ENCODE data around the gene CENPO.
"Not testable (repeated sequence)": the region's sequence is repeated elsewhere in the genome, so short reads cannot be mapped to it uniquely, and the experiment has no call there.

The CENPO gene

GRCh38 chr2:24791452-24791851 is 1.8 kb upstream of the CENPO start:
- CTCF ChIA-PET, result interaction anchor here (1.2 kb wide), 2 partner anchors 12 to 25 kb away, joined by 3 to 4 read pairs; no protein-coding TSS in a partner anchor
- POLR2A ChIA-PET, result interaction anchor here (0.7 to 1.8 kb wide), 2 partner anchors 14 to 372 kb away, joined by 4 to 7 read pairs; no protein-coding TSS in a partner anchor

GRCh38 chr2:24792542-24792873 is 717 bp upstream of the CENPO start:
- POLR2A ChIA-PET, result interaction anchor here (0.8 to 1.8 kb wide), 7 partner anchors 15 to 357 kb away, joined by 3 to 7 read pairs (median 3); no protein-coding TSS in a partner anchor
- TF ChIP-seq NFRKB (IDR thresholded peaks at IDR 0.05), result no peak
- no peak for TF ChIP-seq SP1 (IDR thresholded peaks at IDR 0.05)
- no peak for TF ChIP-seq ARNT (IDR thresholded peaks at IDR 0.05)
- TF ChIP-seq LEF1 (IDR thresholded peaks at IDR 0.05; ENCODE audit: borderline replicate concordance), result no peak
- TF ChIP-seq SUZ12 (IDR thresholded peaks at IDR 0.05), result no peak
- TF ChIP-seq L3MBTL2 (conservative IDR thresholded peaks at IDR 0.05), result no peak
- TF ChIP-seq FOXM1 (IDR thresholded peaks at IDR 0.05; ENCODE audit: borderline replicate concordance), result no peak
- TF ChIP-seq BHLHE40 (IDR thresholded peaks at IDR 0.05; ENCODE audit: borderline replicate concordance), result no peak
- no peak for TF ChIP-seq FOXK2 (IDR thresholded peaks at IDR 0.05)
- TF ChIP-seq CTBP1 (IDR thresholded peaks at IDR 0.05; ENCODE audit: borderline replicate concordance), result no peak
- TF ChIP-seq ZNF384 (IDR thresholded peaks at IDR 0.05), result no peak
- TF ChIP-seq PKNOX1 (IDR thresholded peaks at IDR 0.05), result no peak
- DNase-seq (ENCODE audit: extremely low spot score), result no peak
- CTCF ChIA-PET, result interaction anchor here (0.7 kb wide), 1 partner anchor 72 kb away, joined by 3 read pairs; no protein-coding TSS in a partner anchor

More at GRCh38 chr2:24791452-24791851, 1.8 kb upstream of the CENPO start:
- no peak for TF ChIP-seq FOXM1 (IDR thresholded peaks at IDR 0.05; ENCODE audit: borderline replicate concordance)
- TF ChIP-seq CTBP1 (IDR thresholded peaks at IDR 0.05; ENCODE audit: borderline replicate concordance), result no peak
- no peak for TF ChIP-seq PKNOX1 (IDR thresholded peaks at IDR 0.05)
- TF ChIP-seq FOXK2 (IDR thresholded peaks at IDR 0.05), result no peak
- no peak for TF ChIP-seq ARNT (IDR thresholded peaks at IDR 0.05)
- no peak for TF ChIP-seq HDGF (IDR thresholded peaks at IDR 0.05; ENCODE audit: borderline replicate concordance)
- TF ChIP-seq TARDBP (IDR thresholded peaks at IDR 0.05), result no peak
- no peak for TF ChIP-seq BHLHE40 (IDR thresholded peaks at IDR 0.05; ENCODE audit: borderline replicate concordance)
- TF ChIP-seq L3MBTL2 (conservative IDR thresholded peaks at IDR 0.05), result no peak
- TF ChIP-seq SUZ12 (IDR thresholded peaks at IDR 0.05), result no peak
- no peak for TF ChIP-seq ZNF384 (IDR thresholded peaks at IDR 0.05)
- TF ChIP-seq SP1 (IDR thresholded peaks at IDR 0.05), result no peak
- TF ChIP-seq ELF4 (IDR thresholded peaks at IDR 0.05), result no peak
- TF ChIP-seq FOXA1 (IDR thresholded peaks at IDR 0.05), result no peak
- no peak for TF ChIP-seq NFRKB (IDR thresholded peaks at IDR 0.05)
- no peak for TF ChIP-seq LEF1 (IDR thresholded peaks at IDR 0.05; ENCODE audit: borderline replicate concordance)
- no peak for DNase-seq (ENCODE audit: extremely low spot score)

GRCh38 chr2:24793761-24794435 is 673 bp downstream of the CENPO start:
- CTCF ChIA-PET, result no interaction called here

GRCh38 chr2:24797644-24798043 is 4.4 kb downstream of the CENPO start:
- DNase-seq (ENCODE audit: extremely low spot score), result no peak
- CTCF ChIA-PET, result no interaction called here
- TF ChIP-seq CTBP1 (IDR thresholded peaks at IDR 0.05; ENCODE audit: borderline replicate concordance) (no peak), FOXK2 (IDR thresholded peaks at IDR 0.05) (no peak), L3MBTL2 (conservative IDR thresholded peaks at IDR 0.05) (no peak), HDGF (IDR thresholded peaks at IDR 0.05; ENCODE audit: borderline replicate concordance) (no peak), ARNT (IDR thresholded peaks at IDR 0.05) (no peak), ZNF384 (IDR thresholded peaks at IDR 0.05) (no peak), BHLHE40 (IDR thresholded peaks at IDR 0.05; ENCODE audit: borderline replicate concordance) (no peak), TARDBP (IDR thresholded peaks at IDR 0.05) (no peak), NFRKB (IDR thresholded peaks at IDR 0.05) (no peak), FOXM1 (IDR thresholded peaks at IDR 0.05; ENCODE audit: borderline replicate concordance) (no peak), PKNOX1 (IDR thresholded peaks at IDR 0.05) (no peak), FOXA1 (IDR thresholded peaks at IDR 0.05) (no peak), SUZ12 (IDR thresholded peaks at IDR 0.05) (no peak), LEF1 (IDR thresholded peaks at IDR 0.05; ENCODE audit: borderline replicate concordance) (no peak), ELF4 (IDR thresholded peaks at IDR 0.05) (no peak)
- POLR2A ChIA-PET, result no interaction called here

More at GRCh38 chr2:24793761-24794435, 673 bp downstream of the CENPO start:
- DNase-seq (ENCODE audit: extremely low spot score), result peak; percentile 27
- POLR2A ChIA-PET, result interaction anchor here (0.7 to 1.2 kb wide), 4 partner anchors 10 to 1122 kb away, joined by 3 to 4 read pairs (median 3); no protein-coding TSS in a partner anchor
- TF ChIP-seq FOXK2 (IDR thresholded peaks at IDR 0.05) (no peak), SUZ12 (IDR thresholded peaks at IDR 0.05) (no peak), TARDBP (IDR thresholded peaks at IDR 0.05) (no peak), NFRKB (IDR thresholded peaks at IDR 0.05) (no peak), BHLHE40 (IDR thresholded peaks at IDR 0.05; ENCODE audit: borderline replicate concordance) (no peak), CTBP1 (IDR thresholded peaks at IDR 0.05; ENCODE audit: borderline replicate concordance) (no peak), L3MBTL2 (conservative IDR thresholded peaks at IDR 0.05) (no peak), PKNOX1 (IDR thresholded peaks at IDR 0.05) (no peak)

- POLR2A ChIA-PET; DNase-seq (ENCODE audit: extremely low spot score); CTCF ChIA-PET: not testable (repeated sequence)
Observed at GRCh38 chr2:24800487-24800886, 7.3 kb downstream of the CENPO start.

GRCh38 chr2:24805811-24806660 is 12.8 kb downstream of the CENPO start:
- DNase-seq (ENCODE audit: extremely low spot score); POLR2A ChIA-PET; CTCF ChIA-PET: not testable (repeated sequence)
